ENCODE data around the gene RARRES2. TPM values are rescaled to one million over a fixed set of nuclear protein-coding genes. Genes with fewer than 3 reads are reported as not detected.

RARRES2 gene
- total and polyA plus RNA-seq, 2 of the 13 experiments (the other 11 are each of a cell fraction or from before 2014, with no cell fraction given), result 134 to 172 TPM

- TF ChIP-seq ZNF280D (CRISPR knock-in tag; IDR thresholded peaks at IDR 0.05), result no peak
- no peak for TF ChIP-seq ZNF792 (CRISPR knock-in tag; IDR thresholded peaks at IDR 0.05)
- no peak for TF ChIP-seq NBN (conservative IDR thresholded peaks at IDR 0.05)
- TF ChIP-seq SRY (CRISPR knock-in tag; IDR thresholded peaks at IDR 0.05), result no peak; the same call in 1 of the 2 replicates
- TF ChIP-seq ZNF556 (CRISPR knock-in tag; IDR thresholded peaks at IDR 0.05; ENCODE audit: borderline replicate concordance), result no peak
- no peak for TF ChIP-seq ZNF781 (CRISPR knock-in tag; IDR thresholded peaks at IDR 0.05; ENCODE audit: borderline replicate concordance, not compliant biosample characterization)
- no peak; the same call in 1 of the 2 replicates for TF ChIP-seq CREBL2 (CRISPR knock-in tag; IDR thresholded peaks at IDR 0.05; ENCODE audit: borderline replicate concordance)
- TF ChIP-seq, protein P1, sequence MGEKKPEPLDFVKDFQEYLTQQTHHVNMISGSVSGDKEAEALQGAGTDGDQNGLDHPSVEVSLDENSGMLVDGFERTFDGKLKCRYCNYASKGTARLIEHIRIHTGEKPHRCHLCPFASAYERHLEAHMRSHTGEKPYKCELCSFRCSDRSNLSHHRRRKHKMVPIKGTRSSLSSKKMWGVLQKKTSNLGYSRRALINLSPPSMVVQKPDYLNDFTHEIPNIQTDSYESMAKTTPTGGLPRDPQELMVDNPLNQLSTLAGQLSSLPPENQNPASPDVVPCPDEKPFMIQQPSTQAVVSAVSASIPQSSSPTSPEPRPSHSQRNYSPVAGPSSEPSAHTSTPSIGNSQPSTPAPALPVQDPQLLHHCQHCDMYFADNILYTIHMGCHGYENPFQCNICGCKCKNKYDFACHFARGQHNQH (CRISPR knock-in tag; IDR thresholded peaks at IDR 0.05), result no peak
- TF ChIP-seq ZNF660 (CRISPR knock-in tag; IDR thresholded peaks at IDR 0.05; ENCODE audit: borderline replicate concordance, low read depth), result no peak
- no peak for TF ChIP-seq HMGA1 (CRISPR knock-in tag; conservative IDR thresholded peaks at IDR 0.05)
- TF ChIP-seq ZNF282 (IDR thresholded peaks at IDR 0.05; ENCODE audit: partially characterized antibody), result no peak
- no peak for TF ChIP-seq ZNF292 (CRISPR knock-in tag; IDR thresholded peaks at IDR 0.05; ENCODE audit: borderline replicate concordance, low read depth)
- TF ChIP-seq MIXL1 (CRISPR knock-in tag; IDR thresholded peaks at IDR 0.05), result peak; percentile 34; the same call in 1 of the 2 replicates
- TF ChIP-seq TP53 (CRISPR knock-in tag; conservative IDR thresholded peaks at IDR 0.05), result no peak
- no peak for TF ChIP-seq ZNF253 (CRISPR knock-in tag; IDR thresholded peaks at IDR 0.05; ENCODE audit: borderline replicate concordance)
- no peak for TF ChIP-seq GTF2F1 (IDR thresholded peaks at IDR 0.05; ENCODE audit: low read length)
- TF ChIP-seq JDP2 (CRISPR knock-in tag; IDR thresholded peaks at IDR 0.05; ENCODE audit: borderline replicate concordance), result no peak
- TF ChIP-seq, protein P2, sequence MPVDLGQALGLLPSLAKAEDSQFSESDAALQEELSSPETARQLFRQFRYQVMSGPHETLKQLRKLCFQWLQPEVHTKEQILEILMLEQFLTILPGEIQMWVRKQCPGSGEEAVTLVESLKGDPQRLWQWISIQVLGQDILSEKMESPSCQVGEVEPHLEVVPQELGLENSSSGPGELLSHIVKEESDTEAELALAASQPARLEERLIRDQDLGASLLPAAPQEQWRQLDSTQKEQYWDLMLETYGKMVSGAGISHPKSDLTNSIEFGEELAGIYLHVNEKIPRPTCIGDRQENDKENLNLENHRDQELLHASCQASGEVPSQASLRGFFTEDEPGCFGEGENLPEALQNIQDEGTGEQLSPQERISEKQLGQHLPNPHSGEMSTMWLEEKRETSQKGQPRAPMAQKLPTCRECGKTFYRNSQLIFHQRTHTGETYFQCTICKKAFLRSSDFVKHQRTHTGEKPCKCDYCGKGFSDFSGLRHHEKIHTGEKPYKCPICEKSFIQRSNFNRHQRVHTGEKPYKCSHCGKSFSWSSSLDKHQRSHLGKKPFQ (CRISPR knock-in tag; IDR thresholded peaks at IDR 0.05; ENCODE audit: insufficient replicate concordance), result peak; percentile 84
- TF ChIP-seq AHR (CRISPR knock-in tag; IDR thresholded peaks at IDR 0.05), result no peak
- 0 out of 2 replicates have a peak, but pooled peaks have one; percentile 42 for TF ChIP-seq SATB2 (CRISPR knock-in tag; IDR thresholded peaks at IDR 0.05)
- TF ChIP-seq SAP130 (CRISPR knock-in tag; IDR thresholded peaks at IDR 0.05; ENCODE audit: low read depth), result peak; percentile 73
- peak; percentile 32; the same call in 1 of the 2 replicates for TF ChIP-seq YEATS4 (CRISPR knock-in tag; IDR thresholded peaks at IDR 0.05; ENCODE audit: borderline replicate concordance)
- TF ChIP-seq, protein P3, sequence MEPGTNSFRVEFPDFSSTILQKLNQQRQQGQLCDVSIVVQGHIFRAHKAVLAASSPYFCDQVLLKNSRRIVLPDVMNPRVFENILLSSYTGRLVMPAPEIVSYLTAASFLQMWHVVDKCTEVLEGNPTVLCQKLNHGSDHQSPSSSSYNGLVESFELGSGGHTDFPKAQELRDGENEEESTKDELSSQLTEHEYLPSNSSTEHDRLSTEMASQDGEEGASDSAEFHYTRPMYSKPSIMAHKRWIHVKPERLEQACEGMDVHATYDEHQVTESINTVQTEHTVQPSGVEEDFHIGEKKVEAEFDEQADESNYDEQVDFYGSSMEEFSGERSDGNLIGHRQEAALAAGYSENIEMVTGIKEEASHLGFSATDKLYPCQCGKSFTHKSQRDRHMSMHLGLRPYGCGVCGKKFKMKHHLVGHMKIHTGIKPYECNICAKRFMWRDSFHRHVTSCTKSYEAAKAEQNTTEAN (CRISPR knock-in tag; conservative IDR thresholded peaks at IDR 0.05), result 0 out of 2 replicates have a peak, but pooled peaks have one; percentile 37
Observed at GRCh38 chr7:150378853-150379440, 37.5 kb upstream of the RARRES2 start, which contains the start of gene ZNF775 (continued).

Measured in HepG2 (cell line).